Endothelial cell of umbilical vein (primary cell): ENCODE results near the gene GDE1. TPM values are rescaled to one million over a fixed set of nuclear protein-coding genes. Genes with fewer than 3 reads are reported as not detected.

Experiments
- BruUV-seq: library from RNA; stranded (reverse); fragments of 400-500 nt; replicated peaks from 2 replicates; lab custom pipeline; 2021; lab: Mats Ljungman, UMichigan
- CTCF ChIA-PET: fragments of 300-600, 350-600 bp; sonication (Branson Sonifier 250); formaldehyde crosslinking; loops from one replicate; lab custom pipeline; 2021; ENCODE audit warnings: antibody characterized with exemption, inconsistent platforms; lab: Charles Lee
- POLR2A ChIA-PET: fragments of 300-600, 350-600 bp; sonication (Branson Sonifier 250); formaldehyde crosslinking; loops from one replicate; lab custom pipeline; 2021; ENCODE audit warnings: antibody characterized with exemption, inconsistent platforms; lab: Charles Lee
- DNase-seq: peaks from one replicate; pipeline ENCODE4 v3.0.0-alpha.2; 2011; ENCODE audit warnings: low read depth, low spot score
- FAIRE-seq: peaks from 2 replicates; lab custom pipeline; 2011; peaks lifted over from hg19 to GRCh38; lab: Jason Lieb, UNC
- H2AFZ ChIP-seq: 2 replicates; pipeline ENCODE4 v1.6.0; 2012; ENCODE audit warnings: low read depth, low read length, control low read depth, inconsistent platforms
- H3K27ac ChIP-seq: 2 replicates; pipeline ENCODE4 v1.5.1; 2011; ENCODE audit warnings: low read depth, mild to moderate bottlenecking, control low read depth, low read length, moderate library complexity; ENCODE audit not compliant: insufficient read depth
- H3K27me3 ChIP-seq, 2 experiments: 2 replicates each; pipeline versions ENCODE4 v1.6.0 to v1.6.1; 2011; ENCODE audit warnings: low read length in 2 of 2, mixed read lengths in 1 of 2; ENCODE audit not compliant: control insufficient read depth in 2 of 2, insufficient read depth in 2 of 2
- H3K36me3 ChIP-seq, 2 experiments: 2 replicates in 1 of 2; 3 replicates in 1 of 2; pipeline ENCODE4 v1.5.1; 2011; ENCODE audit warnings: low read length in 2 of 2, mild to moderate bottlenecking in 1 of 2, moderate library complexity in 1 of 2; ENCODE audit not compliant: control insufficient read depth in 2 of 2, insufficient read depth in 2 of 2; ENCODE audit errors: extremely low read depth in 1 of 2
- H3K4me1 ChIP-seq: 3 replicates; pipeline ENCODE4 v1.5.1; 2011; ENCODE audit warnings: mild to moderate bottlenecking, low read length; ENCODE audit not compliant: control insufficient read depth, insufficient read depth; ENCODE audit errors: extremely low read depth
- H3K4me2 ChIP-seq: 2 replicates; pipeline ENCODE4 v1.6.1; 2011; ENCODE audit warnings: low read length, control low read depth, mixed read lengths; ENCODE audit not compliant: insufficient read depth
- H3K4me3 ChIP-seq, 3 experiments: fragments of 200-600 bp in 1 of 3; sonication (generic), shearing (Covaris generic) in 1 of 3; replicated peaks in 1 of 3; 2 replicates each; pipeline ENCODE4 v1.5.1; 2011 to 2016; ENCODE audit warnings: control low read depth in 3 of 3, low read length in 3 of 3, mild to moderate bottlenecking in 2 of 3, inconsistent platforms in 1 of 3, low read depth in 1 of 3, moderate library complexity in 1 of 3; ENCODE audit not compliant: insufficient read depth in 1 of 3
- H3K79me2 ChIP-seq: 2 replicates; pipeline ENCODE4 v1.6.0; 2012; ENCODE audit warnings: low read length, inconsistent platforms; ENCODE audit not compliant: control insufficient read depth, insufficient read depth
- H3K9ac ChIP-seq: replicated peaks from 2 replicates; pipeline ENCODE3; 2011; ENCODE audit warnings: low read length, control low read depth; ENCODE audit not compliant: insufficient read depth; ENCODE audit errors: extremely low read depth
- H3K9me1 ChIP-seq: replicated peaks from 3 replicates; pipeline ENCODE4 v1.6.0; 2011; ENCODE audit warnings: mild to moderate bottlenecking, low read length; ENCODE audit not compliant: control insufficient read depth, insufficient read depth; ENCODE audit errors: extremely low read depth
- H3K9me3 ChIP-seq: replicated peaks from 2 replicates; pipeline ENCODE4 v1.5.1; 2012; ENCODE audit warnings: low read length, inconsistent platforms; ENCODE audit not compliant: control insufficient read depth, insufficient read depth
- H4K20me1 ChIP-seq: replicated peaks from 2 replicates; pipeline ENCODE3; 2011; ENCODE audit warnings: mild to moderate bottlenecking, low read length; ENCODE audit not compliant: control insufficient read depth, insufficient read depth; ENCODE audit errors: extremely low read depth
- CTCF ChIP-seq, 2 donors: IDR thresholded peaks; 1 replicate in 1 of 2; 2 replicates in 1 of 2; pipeline ENCODE4 v1.5.1; 2011; ENCODE audit warnings: low read length in 2 of 2, mild to moderate bottlenecking in 2 of 2, moderate library complexity in 2 of 2, control low read depth in 1 of 2, inconsistent platforms in 1 of 2, low read depth in 1 of 2; ENCODE audit not compliant: insufficient read depth in 1 of 2; ENCODE audit errors: extremely low read depth in 1 of 2
- EZH2 ChIP-seq: IDR thresholded peaks from 2 replicates; pipeline ENCODE4 v1.6.1; 2012; ENCODE audit warnings: borderline replicate concordance, low read depth, mild to moderate bottlenecking, moderate library complexity, low read length, inconsistent platforms; ENCODE audit not compliant: severe bottlenecking
- FOS ChIP-seq: IDR thresholded peaks from 2 replicates; pipeline ENCODE4 v1.6.1; 2011; ENCODE audit warnings: mild to moderate bottlenecking, low read length, moderate library complexity, borderline replicate concordance; ENCODE audit not compliant: insufficient read depth
- GATA2 ChIP-seq: IDR thresholded peaks from 2 replicates; pipeline ENCODE4 v1.7.0; 2011; ENCODE audit warnings: low read depth, mild to moderate bottlenecking, moderate library complexity, mixed read lengths, low read length; ENCODE audit not compliant: insufficient read length, insufficient read depth
- JUN ChIP-seq: IDR thresholded peaks from 2 replicates; pipeline ENCODE4 v1.6.1; 2011; ENCODE audit warnings: borderline replicate concordance, low read depth; ENCODE audit not compliant: insufficient read length, insufficient read depth
- MAX ChIP-seq: IDR thresholded peaks from 2 replicates; pipeline ENCODE4 v1.6.1; 2011; ENCODE audit not compliant: insufficient read depth, insufficient read length
- MYC ChIP-seq: IDR thresholded peaks from one replicate; pipeline ENCODE4 v1.6.1; 2011; ENCODE audit warnings: mild to moderate bottlenecking, low read depth, low read length
- POLR2A ChIP-seq: IDR thresholded peaks from 2 replicates; pipeline ENCODE4 v1.6.1; 2012; ENCODE audit warnings: low read depth, mild to moderate bottlenecking, control low read depth, low read length
- POLR2AphosphoS5 ChIP-seq: IDR thresholded peaks from 2 replicates; pipeline ENCODE4 v1.6.1; 2012; ENCODE audit warnings: low read depth, mild to moderate bottlenecking, control low read depth, low read length, moderate library complexity; ENCODE audit not compliant: insufficient read depth
- dilution Hi-C: fragments of 300-500 bp; cut with MboI; formaldehyde crosslinking; loops from one replicate; pipeline ENCODE4 v1.15.0; 2019; ENCODE audit warnings: low sequenced_read_pairs; ENCODE audit not compliant: extremely low pct_ligation_motif_present
- intact Hi-C: fragments of 100-400 bp; cut with micrococcal nuclease; formaldehyde crosslinking; loops from one replicate; pipeline ENCODE4 v1.10.0; 2022
- polyA plus RNA-seq, 4 experiments: library from polyadenylated mRNA; depleted of rRNA in 3 of 4; stranded (reverse) in 3 of 4; unstranded in 1 of 4; fragments of >200 nt; gene quantifications; 2 replicates each; pipeline versions ENCODE4 v1.2.1 to v1.2.3, GENCODE V29; 2011 to 2012; ENCODE audit warnings: missing spikeins in 1 of 4
- total RNA-seq: library from RNA; stranded (reverse); gene quantifications from 2 replicates; pipeline ENCODE4 v1.2.3, GENCODE V29; 2021

GDE1 gene
- total and polyA plus RNA-seq, 2 donors (not counting 3 experiments of a cell fraction or from before 2014, with no cell fraction given), result 34.9 to 50.5 TPM

- Histone ChIP-seq H3K4me3 (no peak overlapping the region), H3K27ac (no peak overlapping the region), H3K9me1 (no peaks in the 10 kb centered on the region), H3K4me1 (no peaks in the 10 kb centered on the region), H3K27me3 (no peaks in the 10 kb centered on the region), H3K79me2 (no peaks in the 10 kb centered on the region), H3K36me3 (peaks cover 0 to 8% of the 10 kb centered on the region in 2 experiments), H4K20me1 (no peaks in the 10 kb centered on the region), H3K9me3 (no peaks in the 10 kb centered on the region), H2AFZ (no peak overlapping the region), H3K9ac (no peak overlapping the region), H3K4me2 (no peak overlapping the region)
- CTCF ChIA-PET, result interaction anchor here (1.0 to 5.4 kb wide), 3 partner anchors 12 to 40 kb away, joined by 3 to 33 read pairs (median 3); partner anchors contain the start of gene VPS35L
- dilution Hi-C loops (no loop called here), intact Hi-C loops (no loop called here)
- BruUV-seq, result no TSS peak
- FAIRE-seq, result no peak
- DNase-seq, result no peak
- TF ChIP-seq EZH2 (no peak), FOS (no peak), GATA2 (no peak), POLR2A (no peak), JUN (no peak), MYC (no peak), POLR2AphosphoS5 (no peak), MAX (no peak), CTCF (IDR thresholded peaks at IDR 0.05; ENCODE audit: extremely low read depth in 1 of 2, insufficient read depth in 1 of 2, low read depth in 1 of 2, low read length in 2 of 2) (no peak)
- POLR2A ChIA-PET, result no interaction called here
These were observed 20.4 kb upstream of the GDE1 start for GRCh38 chr16:19542138-19542821.
